Activated B cell treated with CpG ODN at 0.5 μM for 24 hours (primary cell): ENCODE results near the gene POFUT2. TPM values are rescaled to one million over a fixed set of nuclear protein-coding genes. Genes with fewer than 3 reads are reported as not detected.
A peak's percentile ranks its signal among the peaks of the same experiment; 100 is the strongest.

Source experiments
- ATAC-seq: fragments of 200-7000 bp; cut with Tn5 transposase; one replicate; pipeline ENCODE4 v1.10.0; 2021; ENCODE audit warnings: low read depth, mild to moderate bottlenecking, moderate library complexity
- CTCF ChIA-PET: fragments of 350-600 bp; sonication (Branson Sonifier 250); formaldehyde crosslinking; loops from one replicate; lab custom pipeline; 2021; ENCODE audit warnings: antibody characterized with exemption; lab: Charles Lee
- POLR2A ChIA-PET: fragments of 350-600 bp; sonication (Branson Sonifier 250); formaldehyde crosslinking; loops from one replicate; lab custom pipeline; 2021; ENCODE audit warnings: antibody characterized with exemption; lab: Charles Lee
- DNase-seq: peaks from one replicate; pipeline ENCODE4 v3.0.0; 2022
- H3K27ac Mint-ChIP-seq: one replicate; pipeline ENCODE4 v1.8.0; 2020; ENCODE audit warnings: mixed read lengths
- H3K27me3 Mint-ChIP-seq: one replicate; pipeline ENCODE4 v1.8.0; 2021; ENCODE audit warnings: mixed read lengths
- H3K36me3 Mint-ChIP-seq: one replicate; pipeline ENCODE4 v1.8.0; 2021; ENCODE audit warnings: low read depth, mixed read lengths
- H3K4me1 Mint-ChIP-seq: one replicate; pipeline ENCODE4 v1.8.0; 2021; ENCODE audit warnings: mixed read lengths
- H3K4me3 Mint-ChIP-seq: one replicate; pipeline ENCODE4 v1.8.0; 2020; ENCODE audit warnings: mild to moderate bottlenecking, mixed read lengths
- H3K9me3 Mint-ChIP-seq: one replicate; pipeline ENCODE4 v1.8.0; 2020; ENCODE audit warnings: mixed read lengths
- intact Hi-C: fragments of 100-400 bp; cut with micrococcal nuclease; formaldehyde crosslinking; loops from one replicate; pipeline ENCODE4 v1.15.1; 2024
- total RNA-seq: library from RNA; stranded (reverse); gene quantifications from 2 replicates; pipeline ENCODE4 v1.2.3, GENCODE V29; 2022
- TF ChIP-seq, protein P1 (sequence below): fragments of 200-600 bp; IDR thresholded peaks from one replicate; pipeline ENCODE4 v1.8.0; 2022; ENCODE audit warnings: antibody characterized with exemption, mild to moderate bottlenecking

POFUT2 gene
- total RNA-seq, 1 donor from 2014 or later: 21.4 TPM

DNA sequence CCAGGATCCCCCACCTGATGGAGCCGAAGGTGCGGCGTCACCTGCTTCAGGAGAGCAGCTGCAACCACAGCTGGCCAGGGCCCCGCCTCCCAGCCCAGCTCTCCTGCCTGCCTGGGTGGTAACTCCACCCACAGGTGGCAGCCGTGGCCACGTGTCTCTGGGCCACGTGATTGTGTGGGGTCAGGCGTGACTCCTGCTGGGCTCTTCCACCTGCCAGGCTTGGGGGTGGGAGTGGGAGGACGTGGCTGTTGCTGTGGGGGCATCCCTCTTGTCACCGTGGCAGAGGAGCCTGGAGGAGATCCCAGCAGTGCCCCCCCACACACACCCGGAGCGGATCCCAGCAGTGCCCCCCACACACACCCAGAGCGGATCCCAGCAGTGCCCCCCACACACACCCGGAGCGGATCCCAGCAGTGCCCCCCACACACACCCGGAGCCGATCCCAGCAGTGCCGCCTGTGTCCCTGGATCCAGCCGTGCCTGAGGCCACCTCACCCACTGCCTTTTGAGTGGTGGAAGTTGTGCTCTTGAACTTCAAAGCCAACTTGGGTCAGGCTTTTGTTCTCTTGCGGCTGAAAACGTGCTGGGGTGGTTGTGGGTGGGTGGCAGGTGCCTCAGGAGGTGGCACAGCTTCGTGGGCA, 32.2 kb downstream of the POFUT2 start:
- intact Hi-C loops: no loop called here
- POLR2A ChIA-PET: no interaction called here
- H3K4me3 Mint-ChIP-seq: no peak overlapping the region
- H3K27ac Mint-ChIP-seq: no peak overlapping the region
- CTCF ChIA-PET: no interaction called here
- no peaks in the 10 kb centered on the region for H3K9me3 Mint-ChIP-seq
- peaks cover 4% of the 10 kb centered on the region for H3K4me1 Mint-ChIP-seq
- H3K27me3 Mint-ChIP-seq: peaks cover 8% of the 10 kb centered on the region
- H3K36me3 Mint-ChIP-seq: no peaks in the 10 kb centered on the region
- DNase-seq: peak; percentile 11
- TF ChIP-seq, protein P1, sequence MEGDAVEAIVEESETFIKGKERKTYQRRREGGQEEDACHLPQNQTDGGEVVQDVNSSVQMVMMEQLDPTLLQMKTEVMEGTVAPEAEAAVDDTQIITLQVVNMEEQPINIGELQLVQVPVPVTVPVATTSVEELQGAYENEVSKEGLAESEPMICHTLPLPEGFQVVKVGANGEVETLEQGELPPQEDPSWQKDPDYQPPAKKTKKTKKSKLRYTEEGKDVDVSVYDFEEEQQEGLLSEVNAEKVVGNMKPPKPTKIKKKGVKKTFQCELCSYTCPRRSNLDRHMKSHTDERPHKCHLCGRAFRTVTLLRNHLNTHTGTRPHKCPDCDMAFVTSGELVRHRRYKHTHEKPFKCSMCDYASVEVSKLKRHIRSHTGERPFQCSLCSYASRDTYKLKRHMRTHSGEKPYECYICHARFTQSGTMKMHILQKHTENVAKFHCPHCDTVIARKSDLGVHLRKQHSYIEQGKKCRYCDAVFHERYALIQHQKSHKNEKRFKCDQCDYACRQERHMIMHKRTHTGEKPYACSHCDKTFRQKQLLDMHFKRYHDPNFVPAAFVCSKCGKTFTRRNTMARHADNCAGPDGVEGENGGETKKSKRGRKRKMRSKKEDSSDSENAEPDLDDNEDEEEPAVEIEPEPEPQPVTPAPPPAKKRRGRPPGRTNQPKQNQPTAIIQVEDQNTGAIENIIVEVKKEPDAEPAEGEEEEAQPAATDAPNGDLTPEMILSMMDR: no peak
- ATAC-seq: peak; percentile 47

DNA sequence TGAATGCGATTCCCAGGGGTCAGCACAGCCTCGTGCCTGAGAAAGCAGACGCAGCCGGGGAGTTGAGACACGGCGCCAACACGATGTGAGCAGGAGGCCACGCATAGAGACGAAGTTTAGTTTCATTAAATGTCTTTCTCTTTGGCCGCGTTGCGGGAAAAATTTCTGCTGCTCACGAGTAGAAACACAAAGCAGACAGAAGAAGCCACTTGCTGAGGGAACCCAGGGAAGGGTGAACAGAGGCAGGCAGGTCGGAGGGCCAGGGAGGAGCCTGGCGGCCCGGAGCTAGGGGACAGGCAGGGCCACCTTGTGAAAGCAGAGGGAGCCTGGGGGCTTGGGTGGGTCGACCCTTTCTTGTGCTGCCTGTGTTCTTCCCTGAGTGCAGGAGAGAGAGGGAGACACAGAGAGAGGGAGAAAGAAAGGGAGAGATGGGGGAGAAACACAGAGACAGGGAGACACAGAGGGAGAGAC, 33.2 kb downstream of the POFUT2 start:
- intact Hi-C loops: no loop called here
- TF ChIP-seq, protein P1: no peak

DNA sequence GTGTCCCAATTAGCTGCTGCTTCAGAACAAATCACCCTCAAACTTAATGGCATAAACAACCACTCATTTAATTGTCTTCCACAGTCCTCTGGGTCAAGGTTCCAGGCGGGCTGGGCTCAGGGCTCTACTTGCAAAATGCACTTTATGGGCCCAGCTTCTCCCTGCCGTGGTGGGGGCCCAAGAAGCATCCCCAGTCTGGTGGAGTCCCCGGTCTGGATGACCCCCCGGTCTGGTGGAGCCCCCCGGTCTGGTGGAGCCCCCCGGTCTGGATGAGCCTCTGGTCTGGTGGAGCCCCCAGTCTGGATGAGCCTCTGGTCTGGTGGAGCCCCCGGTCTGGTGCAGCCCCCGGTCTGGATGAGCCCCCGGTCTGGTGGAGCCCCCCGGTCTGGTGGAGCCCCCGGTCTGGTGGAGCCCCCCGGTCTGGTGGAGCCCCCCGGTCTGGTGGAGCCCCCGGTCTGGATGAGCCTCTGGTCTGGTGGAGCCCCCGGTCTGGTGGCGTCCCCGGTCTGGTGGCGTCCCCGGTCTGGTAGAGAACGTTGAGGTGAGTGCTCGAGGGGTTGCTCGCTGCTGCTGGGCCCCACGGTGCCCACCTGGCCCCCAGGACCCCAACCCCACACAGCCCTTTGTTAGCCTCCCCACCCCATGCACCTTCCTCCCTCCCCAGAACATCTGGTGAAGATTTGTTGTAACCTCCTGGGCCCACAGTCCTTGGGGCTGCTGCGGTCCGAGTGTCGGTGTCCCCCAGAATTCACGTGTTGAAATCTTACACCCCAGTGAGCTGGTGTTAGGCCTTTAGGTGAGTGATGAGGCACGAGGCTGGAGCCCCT, 33.8 kb downstream of the POFUT2 start:
- no peak for ATAC-seq
- POLR2A ChIA-PET: no interaction called here
- H3K4me1 Mint-ChIP-seq: peaks cover 4% of the 10 kb centered on the region
- CTCF ChIA-PET: no interaction called here
- no peak overlapping the region for H3K27ac Mint-ChIP-seq
- H3K9me3 Mint-ChIP-seq: no peaks in the 10 kb centered on the region
- peaks cover 8% of the 10 kb centered on the region for H3K27me3 Mint-ChIP-seq
- intact Hi-C loops: no loop called here
- H3K4me3 Mint-ChIP-seq: no peak overlapping the region
- no peaks in the 10 kb centered on the region for H3K36me3 Mint-ChIP-seq
- TF ChIP-seq, protein P1: no peak
- no peak for DNase-seq

More for the DNA sequence above, 33.2 kb downstream of the POFUT2 start:
- Mint-ChIP-seq H3K4me1 (peaks cover 4% of the 10 kb centered on the region), H3K27ac (no peak overlapping the region), H3K36me3 (no peaks in the 10 kb centered on the region), H3K4me3 (no peak overlapping the region), H3K9me3 (no peaks in the 10 kb centered on the region), H3K27me3 (peaks cover 8% of the 10 kb centered on the region)
- ChIA-PET POLR2A (no interaction called here), CTCF (no interaction called here)
- ATAC-seq: no peak
- DNase-seq: no peak

DNA sequence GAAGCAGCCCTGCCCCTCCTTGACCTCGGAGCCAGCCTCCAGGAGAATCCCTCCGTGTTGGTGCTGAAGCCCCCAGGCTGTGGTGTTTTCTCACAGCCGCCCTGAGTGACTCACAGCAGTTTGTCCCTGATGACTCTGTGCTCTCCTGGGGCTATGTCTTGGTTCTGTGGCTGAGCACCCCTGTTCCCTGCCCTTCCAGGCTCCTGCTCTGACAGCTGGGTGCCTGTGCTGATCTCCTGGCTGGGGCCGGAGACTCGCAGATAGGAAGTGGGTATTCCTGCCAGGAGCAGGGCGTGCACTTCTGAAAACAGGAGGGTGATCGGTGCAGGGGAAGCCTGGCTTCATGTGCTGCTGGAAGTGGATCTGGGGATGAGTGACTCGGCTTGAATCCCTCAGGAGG, 34.5 kb downstream of the POFUT2 start:
- Mint-ChIP-seq H3K36me3 (no peaks in the 10 kb centered on the region), H3K4me3 (no peak overlapping the region), H3K4me1 (peaks cover 4% of the 10 kb centered on the region), H3K9me3 (no peaks in the 10 kb centered on the region), H3K27ac (no peak overlapping the region), H3K27me3 (peaks cover 10% of the 10 kb centered on the region)
- intact Hi-C loops: no loop called here
- TF ChIP-seq, protein P1: no peak
- ATAC-seq (no peak), DNase-seq (no peak)
- POLR2A ChIA-PET: no interaction called here
- CTCF ChIA-PET: no interaction called here

DNA sequence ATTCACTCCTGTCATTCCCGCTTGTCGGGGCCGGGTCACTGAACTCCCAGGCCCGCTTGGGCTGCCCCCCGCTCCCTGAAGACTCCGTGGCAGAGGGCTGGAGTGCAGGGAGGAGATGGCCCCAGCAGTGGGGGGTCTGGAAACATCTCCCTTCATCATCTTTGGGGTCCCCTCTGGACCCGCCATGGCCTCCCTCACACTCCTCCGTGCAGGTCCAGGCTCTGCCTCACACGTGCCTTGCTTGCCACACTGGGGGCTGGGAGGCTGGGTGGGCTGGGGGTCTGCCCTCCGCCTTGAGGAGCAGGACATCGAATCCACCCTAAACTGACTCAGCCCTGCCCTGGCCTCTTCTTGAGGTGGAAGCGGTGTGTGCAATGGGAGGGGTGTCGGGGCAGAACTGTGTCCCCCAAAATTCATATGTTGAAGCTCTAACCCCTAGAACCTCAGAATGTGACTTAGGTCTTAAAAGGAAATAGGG, 35.2 kb downstream of the POFUT2 start:
- H3K27me3 Mint-ChIP-seq: peaks cover 16% of the 10 kb centered on the region
- intact Hi-C loops: no loop called here

More for the DNA sequence above, 35.2 kb downstream of the POFUT2 start:
- no peaks in the 10 kb centered on the region for H3K9me3 Mint-ChIP-seq
- no peak overlapping the region for H3K4me3 Mint-ChIP-seq
- H3K4me1 Mint-ChIP-seq: peaks cover 4% of the 10 kb centered on the region
- ChIA-PET CTCF (no interaction called here), POLR2A (no interaction called here)
- TF ChIP-seq, protein P1: no peak
- no peak for DNase-seq
- no peaks in the 10 kb centered on the region for H3K36me3 Mint-ChIP-seq
- H3K27ac Mint-ChIP-seq: no peak overlapping the region
- no peak for ATAC-seq
